Measurements from ENCODE around the gene URI1.

Gene URI1

DNA sequence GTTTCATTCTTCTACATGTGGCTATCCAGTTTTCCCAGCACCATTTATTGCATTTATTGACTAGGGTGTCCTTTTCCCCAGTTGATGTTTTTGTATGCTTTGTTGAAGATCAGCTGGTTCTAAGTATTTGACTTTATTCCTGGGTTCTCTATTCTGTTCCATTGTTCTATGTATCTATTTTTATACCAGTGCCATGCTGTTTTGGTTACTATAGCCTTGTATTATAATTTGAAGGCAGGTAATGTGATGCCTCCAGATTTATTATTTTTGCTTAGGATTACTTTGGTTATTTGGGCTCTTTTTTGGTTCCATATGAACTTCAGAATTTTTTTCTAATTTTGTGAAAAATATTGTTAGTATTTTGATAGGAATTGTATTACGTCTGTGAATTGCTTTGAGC, 80.6 kb downstream of the URI1 start:
- DNase-seq (ENCODE audit: low spot score) = no peak
- no peak overlapping the region for H3K4me3 ChIP-seq
- TF ChIP-seq, protein P1, sequence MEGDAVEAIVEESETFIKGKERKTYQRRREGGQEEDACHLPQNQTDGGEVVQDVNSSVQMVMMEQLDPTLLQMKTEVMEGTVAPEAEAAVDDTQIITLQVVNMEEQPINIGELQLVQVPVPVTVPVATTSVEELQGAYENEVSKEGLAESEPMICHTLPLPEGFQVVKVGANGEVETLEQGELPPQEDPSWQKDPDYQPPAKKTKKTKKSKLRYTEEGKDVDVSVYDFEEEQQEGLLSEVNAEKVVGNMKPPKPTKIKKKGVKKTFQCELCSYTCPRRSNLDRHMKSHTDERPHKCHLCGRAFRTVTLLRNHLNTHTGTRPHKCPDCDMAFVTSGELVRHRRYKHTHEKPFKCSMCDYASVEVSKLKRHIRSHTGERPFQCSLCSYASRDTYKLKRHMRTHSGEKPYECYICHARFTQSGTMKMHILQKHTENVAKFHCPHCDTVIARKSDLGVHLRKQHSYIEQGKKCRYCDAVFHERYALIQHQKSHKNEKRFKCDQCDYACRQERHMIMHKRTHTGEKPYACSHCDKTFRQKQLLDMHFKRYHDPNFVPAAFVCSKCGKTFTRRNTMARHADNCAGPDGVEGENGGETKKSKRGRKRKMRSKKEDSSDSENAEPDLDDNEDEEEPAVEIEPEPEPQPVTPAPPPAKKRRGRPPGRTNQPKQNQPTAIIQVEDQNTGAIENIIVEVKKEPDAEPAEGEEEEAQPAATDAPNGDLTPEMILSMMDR (IDR thresholded peaks at IDR 0.05) = no peak
- H3K27ac ChIP-seq = no peak overlapping the region

DNA sequence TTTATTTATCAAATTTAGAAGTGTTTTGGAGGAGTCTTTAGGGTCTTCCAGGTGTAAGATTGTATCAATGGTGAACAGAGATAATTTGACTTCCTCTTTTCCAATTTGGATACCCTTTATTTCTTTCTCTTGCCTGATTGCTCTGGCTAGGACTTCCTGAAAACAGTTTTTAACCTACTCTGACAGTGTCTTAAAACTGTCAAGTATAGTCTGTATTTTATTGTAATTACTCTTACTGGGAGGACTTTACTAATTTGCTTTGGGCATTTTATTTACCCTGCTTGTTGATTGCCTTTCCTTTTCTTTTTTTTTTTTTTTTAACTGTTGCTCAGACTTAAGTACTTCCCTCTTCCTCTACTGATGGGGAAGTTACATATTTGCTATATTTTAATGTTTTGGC, 81.3 kb downstream of the URI1 start:
- TF ChIP-seq, protein P1 (IDR thresholded peaks at IDR 0.05) = no peak
- Histone ChIP-seq H3K27ac (no peak overlapping the region), H3K4me3 (no peak overlapping the region)
- DNase-seq (ENCODE audit: low spot score) = no peak

DNA sequence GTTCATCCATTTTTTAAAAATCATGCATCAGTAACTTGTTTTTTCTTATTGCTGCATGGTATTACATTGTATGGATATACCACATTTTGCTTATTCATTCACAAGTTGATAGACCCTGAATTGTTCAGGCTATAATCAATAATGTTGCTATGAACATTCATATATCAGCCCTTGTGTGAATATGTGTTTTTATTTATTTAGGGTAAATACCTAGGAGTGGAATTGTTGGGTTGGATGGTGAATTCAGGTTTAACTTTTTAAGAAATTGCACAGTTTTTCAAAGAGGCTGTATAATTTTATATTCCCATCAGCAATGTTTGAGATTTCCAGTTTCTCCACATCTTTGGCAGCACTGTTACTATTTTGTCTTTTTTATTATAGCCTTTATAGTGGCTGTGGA, 82.1 kb downstream of the URI1 start:
- H3K27ac ChIP-seq = no peak overlapping the region
- no peak for DNase-seq (ENCODE audit: low spot score)
- H3K4me3 ChIP-seq = no peak overlapping the region
- TF ChIP-seq, protein P1 (IDR thresholded peaks at IDR 0.05) = no peak

DNA sequence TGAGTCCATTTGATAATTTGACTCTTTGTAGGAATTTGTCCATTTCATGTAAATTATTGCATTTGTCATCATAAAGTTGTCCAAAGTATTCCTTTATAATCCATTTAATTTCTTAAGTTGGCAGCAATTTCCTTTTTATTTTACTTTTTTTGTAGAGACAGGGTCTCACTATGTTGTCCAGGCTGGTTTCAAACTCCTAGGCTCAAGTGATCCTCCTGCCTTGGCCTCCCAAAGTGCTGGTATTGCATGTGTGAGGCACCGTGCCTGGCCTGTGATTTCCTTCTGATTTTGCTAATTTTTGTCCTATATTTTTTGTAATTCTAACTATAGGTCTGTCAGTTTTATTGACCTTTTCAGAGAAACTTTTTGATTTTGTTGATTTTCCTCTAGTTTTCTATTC, 84.9 kb downstream of the URI1 start:
- H3K4me3 ChIP-seq = no peak overlapping the region
- TF ChIP-seq, protein P1 (IDR thresholded peaks at IDR 0.05) = no peak

DNA sequence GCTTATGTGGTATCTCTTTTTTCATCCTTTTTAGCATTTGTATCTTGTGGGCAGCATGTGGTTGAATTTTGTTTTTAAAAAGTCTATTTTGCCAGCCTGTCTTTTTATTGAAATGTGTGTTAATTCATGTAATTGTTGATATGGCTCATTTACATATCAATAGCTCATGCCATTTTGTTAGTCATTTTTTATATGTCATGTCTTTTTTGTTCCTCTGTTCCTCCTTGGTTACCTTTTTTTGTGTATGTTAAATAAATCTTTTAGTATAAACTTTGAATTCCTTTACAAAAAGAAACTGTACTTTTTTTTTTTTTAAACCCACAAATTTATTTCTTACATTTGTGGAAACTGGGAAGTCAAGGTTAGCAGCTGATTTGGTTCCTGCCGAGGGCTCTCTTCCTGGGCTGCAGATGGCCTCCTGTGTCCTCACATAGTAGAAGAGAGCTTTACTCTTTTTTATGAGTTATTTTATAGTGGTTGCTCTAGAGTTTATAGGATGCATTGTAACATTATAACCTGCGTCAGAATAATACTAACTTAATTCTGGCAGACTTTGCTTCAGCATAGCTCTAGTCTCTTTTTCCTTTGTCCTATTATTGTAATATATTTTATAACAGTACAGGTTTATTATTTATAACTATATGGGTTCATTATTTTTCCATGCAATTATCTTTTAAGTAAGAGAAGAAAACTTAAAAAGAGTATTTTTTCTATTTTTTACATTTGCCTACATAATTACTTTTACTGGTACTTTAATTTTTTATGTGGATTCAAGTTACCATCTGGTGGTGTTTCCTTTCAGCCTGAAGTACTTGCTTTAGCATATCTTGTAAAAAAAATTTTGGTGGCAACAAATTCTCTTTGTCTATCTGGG, 86.3 kb downstream of the URI1 start:
- H3K27ac ChIP-seq = no peak overlapping the region
- H3K4me3 ChIP-seq = no peak overlapping the region
- TF ChIP-seq, protein P1 (IDR thresholded peaks at IDR 0.05) = no peak
- DNase-seq (ENCODE audit: low spot score) = no peak

More for the DNA sequence above, 84.9 kb downstream of the URI1 start:
- no peak for DNase-seq (ENCODE audit: low spot score)
- no peak overlapping the region for H3K27ac ChIP-seq

DNA sequence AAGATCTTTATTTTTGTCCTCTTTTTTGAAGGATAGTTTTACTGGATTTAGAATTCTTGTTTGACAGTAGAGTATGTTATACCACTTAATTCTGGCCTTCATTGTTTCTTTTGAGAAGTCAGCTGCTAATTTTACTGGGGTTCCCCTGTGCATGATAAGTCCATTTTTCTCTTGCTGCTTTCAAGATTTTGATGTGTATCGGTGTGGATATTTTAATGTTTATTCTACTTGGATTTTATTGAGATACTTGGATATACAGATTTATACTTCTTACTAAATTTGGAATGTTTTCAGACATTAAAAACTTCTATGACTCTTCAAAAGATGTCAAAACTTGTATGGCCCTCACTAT, 86.9 kb downstream of the URI1 start:
- TF ChIP-seq, protein P1 (IDR thresholded peaks at IDR 0.05) = no peak
- H3K27ac ChIP-seq = no peak overlapping the region
- DNase-seq (ENCODE audit: low spot score) = no peak

More for the DNA sequence above, 86.9 kb downstream of the URI1 start:
- no peak overlapping the region for H3K4me3 ChIP-seq
